HepG2 (cell line): ENCODE measurements around the gene GRIK1. TPM values are rescaled to one million over a fixed set of nuclear protein-coding genes. Genes with fewer than 3 reads are reported as not detected.

ENCODE experiments used
- ATAC-seq: fragments of 200-7000 bp; cut with Tn5 transposase; 3 replicates; pipeline ENCODE4 v1.9.1; 2020; ENCODE audit warnings: mild to moderate bottlenecking, moderate library complexity
- BruUV-seq: library from RNA; stranded (reverse); fragments of 400-500 nt; replicated peaks from 2 replicates; lab custom pipeline; 2021; lab: Mats Ljungman, UMichigan
- CTCF ChIA-PET: fragments of 300-600 bp; formaldehyde crosslinking; extraction: SDS; loops from one replicate; lab custom pipeline; 2021; ENCODE audit warnings: low total read pairs, inconsistent platforms, low intra/inter-chr PET ratio; lab: Yijun Ruan, JAX
- POLR2A ChIA-PET: fragments of 350-600 bp; sonication (Branson Sonifier 250); formaldehyde crosslinking; loops from one replicate; lab custom pipeline; 2020; ENCODE audit warnings: antibody characterized with exemption, inconsistent platforms; lab: Yijun Ruan, JAX
- DNase-seq: peaks from one replicate; pipeline ENCODE4 v3.0.0-alpha.2; 2015; ENCODE audit warnings: low spot score
- FAIRE-seq: peaks from 3 replicates; lab custom pipeline; 2011; peaks lifted over from hg19 to GRCh38; lab: Jason Lieb, UNC
- H2AFZ ChIP-seq: one replicate; pipeline ENCODE4 v1.6.1; 2011; ENCODE audit warnings: low read length, inconsistent platforms
- H3K27ac ChIP-seq: fragments of 300-600 bp; 3 replicates; pipeline ENCODE4 v1.8.0; 2011; ENCODE audit warnings: mixed run types, mild to moderate bottlenecking, mixed read lengths, low read length, inconsistent platforms; ENCODE audit not compliant: insufficient read depth; ENCODE audit errors: extremely low read length
- H3K27me3 ChIP-seq, 2 experiments: fragments of 200-600 bp in 1 of 2; 2 replicates in 1 of 2; 3 replicates in 1 of 2; pipeline versions ENCODE4 v1.6.0 to v1.8.0; 2011; ENCODE audit warnings: low read length in 2 of 2, mild to moderate bottlenecking in 2 of 2, moderate library complexity in 2 of 2, inconsistent platforms in 1 of 2; ENCODE audit not compliant: insufficient read depth in 2 of 2, control insufficient read depth in 1 of 2
- H3K36me3 ChIP-seq, 2 experiments: fragments of 200-600 bp in 1 of 2; replicated peaks in 1 of 2; 2 replicates in 1 of 2; 3 replicates in 1 of 2; pipeline versions ENCODE4 v1.5.1 to v1.8.0; 2011; ENCODE audit warnings: low read length in 2 of 2, inconsistent platforms in 1 of 2; ENCODE audit not compliant: insufficient read depth in 2 of 2, control insufficient read depth in 1 of 2
- H3K4me1 ChIP-seq: 2 replicates; pipeline ENCODE4 v1.5.1; 2012; ENCODE audit warnings: low read length, inconsistent platforms; ENCODE audit not compliant: insufficient read depth
- H3K4me2 ChIP-seq: 2 replicates; pipeline ENCODE4 v1.6.0; 2011; ENCODE audit warnings: low read depth, low read length, inconsistent platforms
- H3K4me3 ChIP-seq, 3 experiments: fragments of 200-600 bp in 1 of 3; sonication (generic), shearing (Covaris generic) in 1 of 3; replicated peaks in 1 of 3; 2 replicates each; pipeline ENCODE4 v1.5.1; 2011 to 2016; ENCODE audit warnings: low read length in 3 of 3, inconsistent platforms in 2 of 3, low read depth in 2 of 3, mild to moderate bottlenecking in 2 of 3, control low read depth in 1 of 3, mixed read lengths in 1 of 3; ENCODE audit not compliant: insufficient read depth in 1 of 3
- H3K79me2 ChIP-seq: one replicate; pipeline ENCODE4 v1.6.1; 2011; ENCODE audit warnings: low read length, inconsistent platforms; ENCODE audit not compliant: insufficient read depth
- H3K9ac ChIP-seq: 2 replicates; pipeline ENCODE4 v1.6.0; 2011; ENCODE audit warnings: mild to moderate bottlenecking, low read depth, low read length, inconsistent platforms; ENCODE audit not compliant: insufficient read depth
- H3K9me3 ChIP-seq: 2 replicates; pipeline ENCODE4 v1.5.1; 2012; ENCODE audit warnings: mild to moderate bottlenecking, low read length
- H4K20me1 ChIP-seq: 2 replicates; pipeline ENCODE4 v1.6.0; 2011; ENCODE audit warnings: inconsistent platforms, mild to moderate bottlenecking, low read length, moderate library complexity; ENCODE audit not compliant: insufficient read depth
- DMAP1 ChIP-seq: IDR thresholded peaks from 2 replicates; pipeline ENCODE4 v1.6.1; 2016
- DRAP1 ChIP-seq: IDR thresholded peaks from 2 replicates; pipeline ENCODE4 v1.6.1; 2016; ENCODE audit warnings: missing genetic modification reagents, missing compliant biosample characterization
- HOXD1 ChIP-seq: sonication (generic); formaldehyde crosslinking; IDR thresholded peaks from 2 replicates; pipeline ENCODE4 v1.5.0; 2020; ENCODE audit warnings: missing genetic modification reagents
- NFE2L2 ChIP-seq: fragments of 150-350 bp; IDR thresholded peaks from 2 replicates; pipeline ENCODE4 v1.6.1; 2014; ENCODE audit warnings: low read length
- NFYB ChIP-seq: sonication (generic); formaldehyde crosslinking; IDR thresholded peaks from 2 replicates; pipeline ENCODE4 v1.4.0; 2020; ENCODE audit warnings: missing genetic modification reagents
- SRF ChIP-seq: IDR thresholded peaks from 2 replicates; pipeline ENCODE4 v1.6.1; 2011; ENCODE audit warnings: mild to moderate bottlenecking, low read depth, low read length, moderate library complexity
- THAP7 ChIP-seq: sonication (generic); formaldehyde crosslinking; IDR thresholded peaks from 2 replicates; pipeline ENCODE4 v1.8.1; 2023; ENCODE audit warnings: mild to moderate bottlenecking, missing genetic modification reagents
- TOPORS ChIP-seq: sonication (generic); formaldehyde crosslinking; IDR thresholded peaks from 2 replicates; pipeline ENCODE4 v1.8.0; 2023; ENCODE audit warnings: mild to moderate bottlenecking, missing genetic modification reagents
- U2AF1 ChIP-seq: fragments of 200-400 bp; formaldehyde crosslinking; optimal IDR thresholded peaks from 2 replicates; pipeline ENCODE3; 2017; ENCODE audit warnings: mild to moderate bottlenecking, low read depth, low read length
- UBTF ChIP-seq: sonication (generic); formaldehyde crosslinking; IDR thresholded peaks from 2 replicates; pipeline ENCODE4 v1.4.0; 2020; ENCODE audit warnings: mild to moderate bottlenecking, missing genetic modification reagents
- WIZ ChIP-seq: sonication (generic); formaldehyde crosslinking; IDR thresholded peaks from 2 replicates; pipeline ENCODE4 v1.5.1; 2020; ENCODE audit warnings: mild to moderate bottlenecking, missing genetic modification reagents
- ZC3H4 ChIP-seq: sonication (generic); formaldehyde crosslinking; IDR thresholded peaks from 2 replicates; pipeline ENCODE4 v1.4.0; 2020; ENCODE audit warnings: missing genetic modification reagents, borderline replicate concordance
- ZNF432 ChIP-seq: sonication (generic); formaldehyde crosslinking; IDR thresholded peaks from 2 replicates; pipeline ENCODE4 v1.5.0; 2020; ENCODE audit warnings: missing genetic modification reagents, mild to moderate bottlenecking, borderline replicate concordance
- ZNF678 ChIP-seq: sonication (generic); formaldehyde crosslinking; IDR thresholded peaks from 2 replicates; pipeline ENCODE4 v1.4.0; 2020; ENCODE audit warnings: mild to moderate bottlenecking, missing genetic modification reagents
- ZNF782 ChIP-seq: sonication (generic); formaldehyde crosslinking; IDR thresholded peaks from 2 replicates; pipeline ENCODE4 v1.4.0; 2020; ENCODE audit warnings: missing genetic modification reagents, mild to moderate bottlenecking, borderline replicate concordance
- ZNF800 ChIP-seq: sonication (generic); formaldehyde crosslinking; IDR thresholded peaks from 2 replicates; pipeline ENCODE4 v1.4.0; 2020; ENCODE audit warnings: missing genetic modification reagents
- WGBS: methylation state at CpG from one replicate; pipeline ENCODE4 v1.1.6; 2017; ENCODE audit warnings: low lambda C conversion rate; 5-methylcytosine and 5-hydroxymethylcytosine counted together
- in situ Hi-C: cut with HindIII; loops from 2 replicates; pipeline ENCODE4 v1.10.0; 2017; ENCODE audit warnings: low pct_unique_long_range_greater_than_20kb; ENCODE audit not compliant: extremely low pct_ligation_motif_present
- intact Hi-C: fragments of 100-400 bp; cut with micrococcal nuclease; formaldehyde crosslinking; loops from one replicate; pipeline ENCODE4 v1.10.0; 2022; ENCODE audit not compliant: unreplicated experiment
- polyA plus RNA-seq, 8 experiments: library from polyadenylated mRNA; depleted of rRNA in 3 of 8; stranded (reverse) in 7 of 8; unstranded in 1 of 8; fragments of >200 nt; fragmentation: Illumina TruSeq in 4 of 8; extraction: Trizol in 4 of 8; gene quantifications; 2 replicates each; pipeline versions ENCODE4 v1.2.1 to v1.2.3, GENCODE V29; 2011 to 2016; ENCODE audit warnings: low read depth in 4 of 8, missing spikeins in 1 of 8, mixed read lengths in 1 of 8; ENCODE audit not compliant: insufficient read depth in 1 of 8
- total RNA-seq, 5 experiments: library from RNA; depleted of rRNA; stranded (reverse); fragments of >200 nt; fragmentation: Illumina TruSeq; extraction: Trizol; gene quantifications; 2 replicates each; pipeline ENCODE4 v1.2.3, GENCODE V29; 2016; ENCODE audit warnings: low read depth in 1 of 5

The GRIK1 gene
- total and polyA plus RNA-seq, 2 of the 13 experiments (the other 11 are each of a cell fraction or from before 2014, with no cell fraction given) = not detected

GRCh38 chr21:29786496-29787360 is 153.1 kb downstream of the GRIK1 start:
- Histone ChIP-seq H3K9me3 (no peaks in the 10 kb centered on the region), H3K79me2 (no peaks in the 10 kb centered on the region), H3K27me3 (no peaks in the 10 kb centered on the region), H3K4me2 (no peak overlapping the region), H3K36me3 (no peaks in the 10 kb centered on the region), H2AFZ (no peak overlapping the region), H3K9ac (no peak overlapping the region), H3K4me1 (no peaks in the 10 kb centered on the region), H3K27ac (no peak overlapping the region), H4K20me1 (no peaks in the 10 kb centered on the region), H3K4me3 (no peak overlapping the region)
- POLR2A ChIA-PET = no interaction called here
- CTCF ChIA-PET = no interaction called here
- no peak for DNase-seq
- in situ Hi-C loops (no loop called here), intact Hi-C loops (no loop called here)
- TF ChIP-seq WIZ (CRISPR knock-in tag) (no peak), THAP7 (CRISPR knock-in tag) (no peak), DMAP1 (CRISPR knock-in tag) (no peak), ZNF678 (CRISPR knock-in tag) (no peak), SRF (no peak), NFE2L2 (no peak), ZNF432 (CRISPR knock-in tag) (no peak), TOPORS (CRISPR knock-in tag) (no peak), U2AF1 (no peak), NFYB (CRISPR knock-in tag) (no peak), ZNF782 (no peak), UBTF (no peak), DRAP1 (CRISPR knock-in tag) (no peak), HOXD1 (no peak), ZNF800 (CRISPR knock-in tag) (no peak), ZC3H4 (no peak)
- ATAC-seq = no peak
- BruUV-seq = no TSS peak
- no peak for FAIRE-seq
- WGBS = 20% methylated on average over 4 of the region's 4 CpGs
